GM18520 (cell line): ENCODE measurements around the gene GNGT2.
"Not testable (repeated sequence)": the region's sequence is repeated elsewhere in the genome, so short reads cannot be mapped to it uniquely, and the experiment has no call there.

ENCODE experiments used
- ATAC-seq: cut with Tn5 transposase; IDR thresholded peaks from one replicate; pipeline ENCODE4 v1.9.1; 2021; ENCODE audit not compliant: unreplicated experiment

The GNGT2 gene

DNA sequence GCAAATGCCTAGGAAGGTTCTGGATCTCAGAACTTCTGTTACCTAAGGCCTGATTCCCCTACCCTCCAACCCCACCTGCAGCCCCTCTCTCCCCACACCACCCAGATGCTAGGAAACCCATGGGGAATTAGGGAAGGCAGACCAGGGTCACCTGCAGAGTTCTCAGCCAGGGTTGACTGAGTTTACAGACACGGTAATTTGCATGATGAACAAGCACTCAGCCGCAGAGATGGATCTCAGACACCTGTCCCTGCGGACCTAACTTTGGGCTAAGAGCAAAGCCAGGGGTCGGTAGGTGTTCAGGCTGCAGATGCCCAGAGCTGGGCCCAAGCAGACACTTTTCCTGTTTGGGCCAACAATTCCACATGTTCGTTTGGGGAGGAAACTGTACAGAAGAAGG, 3.0 kb upstream of the GNGT2 start:
- ATAC-seq = no peak

- ATAC-seq = no peak
These were observed 1.3 kb downstream of the GNGT2 start for GRCh38 chr17:49209061-49209571.

DNA sequence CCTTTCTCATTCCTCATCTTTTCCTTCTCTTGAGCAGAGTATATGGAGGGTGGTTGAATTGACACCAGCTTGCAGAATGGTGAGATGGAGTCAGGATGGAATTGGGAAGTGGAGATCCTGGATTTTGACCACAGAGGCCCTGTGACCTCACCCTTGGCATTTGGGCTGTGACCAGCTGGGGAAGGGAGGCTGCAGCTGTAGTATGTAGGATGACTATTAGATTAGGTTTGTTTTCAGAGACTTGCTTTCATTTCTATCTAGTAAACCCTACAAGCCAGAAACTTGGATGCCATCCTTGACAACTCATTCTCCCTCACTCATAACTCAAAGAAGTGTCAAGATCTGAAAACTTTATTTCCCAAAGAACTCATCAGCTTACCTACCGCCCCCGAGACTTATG, 5.9 kb downstream of the GNGT2 start:
- no peak for ATAC-seq

DNA sequence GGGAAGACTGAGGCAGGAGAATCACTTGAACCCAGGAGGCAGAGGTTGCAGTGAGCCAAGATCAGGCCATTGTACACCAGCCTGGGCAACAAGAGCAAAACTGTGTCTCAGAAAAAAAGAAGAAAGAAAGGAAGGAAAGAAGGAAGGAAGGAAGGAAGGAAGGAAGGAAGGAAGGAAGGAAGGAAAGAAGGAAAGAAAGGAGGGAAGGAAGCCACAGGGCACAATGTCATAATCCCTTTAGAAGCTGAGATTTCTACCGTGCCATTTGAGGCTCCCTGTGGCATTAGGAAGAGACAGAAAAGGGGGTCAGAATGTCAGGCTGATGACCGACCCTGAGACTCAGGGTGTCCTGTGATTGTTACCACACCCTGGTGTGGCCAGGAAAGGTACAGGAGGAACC, 6.6 kb downstream of the GNGT2 start:
- no peak for ATAC-seq

GRCh38 chr17:49201481-49201927, 8.9 kb downstream of the GNGT2 start:
- ATAC-seq = no peak

DNA sequence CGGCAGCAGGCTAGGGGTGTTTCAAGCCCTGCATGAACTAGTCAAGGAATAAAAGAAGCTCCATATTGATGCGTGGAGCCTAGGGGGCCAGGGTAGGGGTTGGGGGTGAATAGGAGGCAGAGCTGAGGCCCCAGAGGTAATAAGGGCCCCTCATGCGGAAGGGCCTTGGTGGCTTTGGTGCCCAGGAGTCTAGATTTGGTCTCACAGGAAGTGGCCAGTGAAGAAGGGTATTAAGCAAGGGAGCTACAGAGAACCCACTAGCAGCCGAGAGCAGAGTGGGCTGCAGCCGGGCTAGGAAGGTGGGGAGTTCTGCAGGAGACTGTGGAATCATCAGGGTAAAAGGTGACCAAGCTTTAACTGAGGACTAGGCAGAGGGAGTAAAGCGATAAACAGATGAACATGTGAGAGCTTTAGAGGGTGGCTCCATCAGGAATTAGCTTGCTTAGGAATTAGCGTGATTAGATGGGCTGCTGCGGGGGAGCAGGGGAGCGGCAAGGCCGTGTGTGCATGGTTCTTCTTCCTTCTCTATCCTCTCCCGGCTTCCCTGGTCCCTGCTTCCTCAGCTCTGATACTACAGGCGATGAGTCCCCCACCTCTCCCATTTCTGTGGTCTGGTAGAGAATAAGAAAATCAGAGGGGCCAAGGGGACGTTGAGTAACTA, 9.8 kb downstream of the GNGT2 start:
- ATAC-seq = no peak

GRCh38 chr17:49198211-49198610, 12.2 kb downstream of the GNGT2 start:
- no peak for ATAC-seq

GRCh38 chr17:49197346-49197998, 12.9 kb downstream of the GNGT2 start:
- ATAC-seq = no peak

- no peak for ATAC-seq
These were observed 13.9 kb downstream of the GNGT2 start for GRCh38 chr17:49196520-49196919.

GRCh38 chr17:49195751-49196150, 14.6 kb downstream of the GNGT2 start:
- no peak for ATAC-seq

DNA sequence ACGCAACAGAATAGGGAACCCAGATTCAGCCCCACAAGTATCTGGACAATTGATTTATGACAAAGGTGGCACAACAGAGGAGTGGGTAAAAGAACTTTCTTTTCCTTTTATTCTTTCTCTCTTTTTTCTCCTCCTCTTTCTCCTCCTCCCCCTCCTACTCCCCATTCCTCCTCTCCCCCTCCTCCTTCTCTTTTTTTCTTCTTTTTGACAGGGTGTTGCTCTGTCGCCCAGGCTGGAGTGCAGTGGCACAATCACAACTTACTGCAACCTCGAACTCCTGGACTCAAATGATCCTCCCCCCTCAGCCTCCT, 16.1 kb downstream of the GNGT2 start:
- no peak for ATAC-seq

GRCh38 chr17:49193513-49194296, 16.7 kb downstream of the GNGT2 start:
- no peak for ATAC-seq

- peak; percentile 26 for ATAC-seq
These were observed 18.2 kb downstream of the GNGT2 start for GRCh38 chr17:49191917-49192741.

DNA sequence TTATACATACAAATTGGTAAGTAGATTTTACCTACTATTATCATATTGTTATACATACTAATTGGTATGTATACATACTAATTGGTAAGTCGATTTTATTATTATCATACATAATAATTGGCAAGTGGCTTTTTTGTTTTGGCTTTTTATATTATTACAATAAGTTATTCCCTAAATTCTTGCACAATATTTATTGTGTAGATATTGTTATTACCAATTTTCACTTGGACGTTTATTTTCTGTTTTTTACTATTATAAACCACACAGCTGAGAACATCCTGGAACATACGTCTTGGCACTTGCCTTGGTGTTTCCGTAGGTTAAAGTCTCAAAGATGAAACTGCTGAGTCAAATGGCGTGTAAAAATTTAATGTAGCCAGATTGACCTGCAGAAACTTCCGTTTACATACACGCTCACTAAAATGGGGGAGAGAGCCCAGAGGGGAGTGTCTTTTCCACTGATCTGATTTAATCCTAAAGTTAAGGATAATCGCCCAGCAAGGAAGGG, 18.9 kb downstream of the GNGT2 start:
- ATAC-seq = no peak

GRCh38 chr17:49190932-49191331, 19.4 kb downstream of the GNGT2 start:
- ATAC-seq = no peak

- ATAC-seq = no peak
These were observed 23.1 kb downstream of the GNGT2 start for GRCh38 chr17:49187301-49187700.

- not testable (repeated sequence) for ATAC-seq
These were observed 25.0 kb downstream of the GNGT2 start for GRCh38 chr17:49185381-49185780.

DNA sequence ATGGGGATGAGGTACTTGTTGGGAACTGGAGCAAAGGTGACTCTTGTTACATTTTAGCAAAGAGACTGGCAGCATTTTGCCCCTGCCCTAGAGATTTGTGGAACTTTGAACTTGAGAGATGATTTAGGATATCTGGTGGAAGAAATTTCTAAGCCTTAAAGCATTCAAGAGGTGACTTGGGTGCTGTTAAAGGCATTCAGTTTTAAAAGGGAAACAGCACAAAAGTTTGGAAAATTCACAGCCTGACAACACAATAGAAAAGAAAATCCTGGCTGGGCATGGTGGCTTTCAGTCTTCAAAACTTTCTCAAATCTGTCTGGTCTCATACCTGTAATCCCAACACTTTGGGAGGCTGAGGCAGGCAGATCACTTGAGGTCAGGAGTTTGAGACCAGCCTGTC, 25.9 kb downstream of the GNGT2 start:
- ATAC-seq = not testable (repeated sequence)

- ATAC-seq = no peak
These were observed 26.6 kb downstream of the GNGT2 start for GRCh38 chr17:49183801-49184200.

GRCh38 chr17:49183341-49183740, 27.0 kb downstream of the GNGT2 start:
- ATAC-seq = no peak
